T-helper 1 cell (primary cell): ENCODE data around the gene DENND2A.
"Not testable (repeated sequence)": the region's sequence is repeated elsewhere in the genome, so short reads cannot be mapped to it uniquely, and the experiment has no call there.

ENCODE experiments used
- DNase-seq, 5 donors: peaks; one replicate each; pipeline ENCODE4 v3.0.0-alpha.2; 2012 to 2020

The DENND2A gene

GRCh38 chr7:140581411-140581810 is 59.2 kb downstream of the DENND2A start:
- DNase-seq = no peak

- no peak for DNase-seq
Observed at GRCh38 chr7:140577651-140578050, 63.0 kb downstream of the DENND2A start.

GRCh38 chr7:140576589-140576988 is 64.0 kb downstream of the DENND2A start:
- DNase-seq = no peak

GRCh38 chr7:140571538-140572122 is 69.0 kb downstream of the DENND2A start:
- no peak for DNase-seq

- DNase-seq = no peak
Observed at GRCh38 chr7:140570120-140570519, 70.5 kb downstream of the DENND2A start.

- no peak for DNase-seq
Observed at GRCh38 chr7:140568021-140568813, 72.4 kb downstream of the DENND2A start.

DNA sequence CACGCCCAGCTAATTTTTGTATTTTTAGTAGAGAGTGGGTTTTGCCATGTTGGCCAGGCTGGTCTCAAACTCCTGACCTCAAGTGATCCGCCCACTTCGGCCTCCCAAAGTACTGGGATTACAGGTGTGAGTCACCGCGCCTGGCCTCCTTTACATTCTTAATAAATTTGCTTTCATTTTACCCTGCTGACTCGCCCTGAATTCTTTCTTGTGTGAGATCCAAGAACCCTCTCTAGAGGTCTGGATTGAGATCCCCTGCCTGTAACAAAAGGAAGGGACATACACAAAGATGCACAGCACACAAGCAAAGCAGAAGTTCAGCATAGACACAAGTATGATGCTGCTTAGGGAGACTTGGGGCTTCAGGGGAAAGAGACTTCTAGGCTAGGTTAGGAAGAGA is 74.4 kb downstream of the DENND2A start:
- not testable (repeated sequence) for DNase-seq

DNA sequence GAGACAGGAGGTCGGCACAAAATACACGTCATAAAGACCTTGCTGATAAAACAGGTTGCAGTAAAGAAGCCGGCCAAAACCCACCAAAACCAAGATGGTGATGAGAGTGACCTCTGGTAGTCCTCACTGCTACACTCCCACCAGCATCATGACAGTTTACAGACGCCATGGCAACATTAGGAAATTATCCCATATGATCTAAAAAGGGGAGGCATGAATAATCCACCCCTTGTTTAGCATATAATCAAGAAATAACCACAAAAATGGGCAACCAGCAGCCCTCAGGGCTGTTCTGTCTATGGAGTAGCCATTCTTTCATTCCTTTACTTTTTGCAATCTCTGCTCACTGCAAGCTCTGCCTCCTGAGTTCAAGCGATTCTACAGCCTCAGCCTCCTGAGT is 74.9 kb downstream of the DENND2A start:
- not testable (repeated sequence) for DNase-seq

DNA sequence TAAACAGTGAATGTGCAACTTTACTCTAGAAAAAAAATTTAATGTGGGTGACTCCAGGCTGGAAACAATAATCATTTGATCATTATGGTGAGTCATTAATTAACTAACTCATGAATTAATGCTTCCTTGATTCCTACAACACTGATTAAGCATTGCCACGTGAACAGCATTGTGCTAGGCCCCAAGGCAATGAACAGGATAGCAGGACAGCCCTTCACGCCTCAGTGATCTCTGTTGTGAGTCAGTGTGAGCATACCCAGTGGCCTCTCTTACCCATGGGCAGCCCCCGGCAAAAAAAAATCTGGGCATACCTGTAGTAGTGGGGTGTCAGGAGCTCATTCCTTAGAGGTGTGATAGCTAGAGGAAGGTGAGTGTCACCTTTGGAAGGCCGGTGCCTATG is 76.0 kb downstream of the DENND2A start:
- no peak for DNase-seq

DNA sequence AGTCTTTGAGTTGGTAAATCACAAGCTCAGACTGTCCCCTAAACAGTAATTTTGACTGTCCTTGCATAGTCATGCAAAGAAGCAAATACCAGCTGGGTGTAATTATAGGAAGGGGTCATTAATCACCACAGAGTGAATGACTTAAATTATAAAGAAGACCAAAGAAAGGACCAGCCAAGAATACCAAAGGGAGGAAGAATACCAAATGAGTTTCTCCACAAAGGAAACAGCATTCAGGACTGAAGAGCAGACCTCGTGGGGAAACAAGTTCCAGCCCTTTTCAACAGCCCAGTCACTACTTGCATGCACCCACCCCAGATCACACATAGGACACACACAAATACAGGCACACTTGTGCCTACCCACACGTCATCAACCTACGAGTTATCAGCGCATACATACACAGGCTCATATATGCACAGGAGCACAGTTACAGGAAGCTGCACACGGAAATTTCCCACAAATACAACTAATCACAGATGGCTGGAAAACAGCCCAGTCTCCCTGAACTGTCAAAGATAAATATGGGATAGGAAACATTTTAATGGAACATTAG is 77.6 kb downstream of the DENND2A start:
- DNase-seq = no peak

DNA sequence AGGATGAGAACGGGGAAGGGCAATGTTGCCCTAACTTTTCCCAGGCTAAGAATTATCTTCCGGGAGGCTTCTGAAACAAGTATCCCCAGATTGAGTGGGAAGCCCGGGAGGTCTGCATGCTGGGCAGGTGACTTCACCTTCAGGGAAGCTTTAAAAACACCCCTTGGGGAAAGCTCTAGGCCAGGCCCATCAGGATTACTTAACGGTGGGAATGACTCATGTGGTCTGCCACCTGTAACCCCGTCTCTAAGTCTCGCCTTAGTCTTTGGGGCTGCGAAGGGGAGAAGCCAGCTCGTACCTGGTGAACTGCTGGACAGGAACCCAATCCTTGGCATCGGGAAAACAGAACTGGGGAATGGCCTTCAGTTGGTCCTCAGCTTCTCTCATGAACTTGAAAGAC is 81.2 kb downstream of the DENND2A start:
- no peak for DNase-seq

- DNase-seq = no peak
Observed at GRCh38 chr7:140557809-140558518, 82.6 kb downstream of the DENND2A start.

- DNase-seq = no peak
Observed at GRCh38 chr7:140557069-140557468, 83.5 kb downstream of the DENND2A start.

- DNase-seq = not testable (repeated sequence)
Observed at GRCh38 chr7:140553236-140553635, 87.4 kb downstream of the DENND2A start.

GRCh38 chr7:140552240-140552679 is 88.4 kb downstream of the DENND2A start:
- DNase-seq = no peak

GRCh38 chr7:140551355-140552239 is 89.0 kb downstream of the DENND2A start:
- DNase-seq = no peak

GRCh38 chr7:140546947-140547346 is 93.7 kb downstream of the DENND2A start:
- DNase-seq = no peak

- no peak for DNase-seq
Observed at GRCh38 chr7:140544388-140544826, 96.2 kb downstream of the DENND2A start.

DNA sequence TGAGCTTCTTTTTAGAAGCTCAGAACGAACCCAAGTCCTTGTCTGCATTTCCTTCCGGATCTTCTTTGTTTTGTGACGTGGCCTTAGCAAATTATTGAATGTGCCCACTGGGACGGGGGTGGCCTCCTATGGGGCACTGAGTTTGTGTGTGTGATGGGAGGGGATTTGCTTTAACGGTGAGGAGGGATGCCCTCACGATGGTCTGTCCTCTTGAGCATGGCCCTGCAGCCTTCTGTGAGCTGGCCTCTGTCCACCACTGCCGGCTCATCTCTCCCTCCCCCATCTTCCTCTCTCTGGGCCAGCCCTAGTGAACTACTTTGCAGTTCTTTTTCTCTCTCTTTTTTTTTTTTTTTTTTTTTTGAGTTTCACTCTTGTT is 98.4 kb downstream of the DENND2A start:
- no peak for DNase-seq

DNA sequence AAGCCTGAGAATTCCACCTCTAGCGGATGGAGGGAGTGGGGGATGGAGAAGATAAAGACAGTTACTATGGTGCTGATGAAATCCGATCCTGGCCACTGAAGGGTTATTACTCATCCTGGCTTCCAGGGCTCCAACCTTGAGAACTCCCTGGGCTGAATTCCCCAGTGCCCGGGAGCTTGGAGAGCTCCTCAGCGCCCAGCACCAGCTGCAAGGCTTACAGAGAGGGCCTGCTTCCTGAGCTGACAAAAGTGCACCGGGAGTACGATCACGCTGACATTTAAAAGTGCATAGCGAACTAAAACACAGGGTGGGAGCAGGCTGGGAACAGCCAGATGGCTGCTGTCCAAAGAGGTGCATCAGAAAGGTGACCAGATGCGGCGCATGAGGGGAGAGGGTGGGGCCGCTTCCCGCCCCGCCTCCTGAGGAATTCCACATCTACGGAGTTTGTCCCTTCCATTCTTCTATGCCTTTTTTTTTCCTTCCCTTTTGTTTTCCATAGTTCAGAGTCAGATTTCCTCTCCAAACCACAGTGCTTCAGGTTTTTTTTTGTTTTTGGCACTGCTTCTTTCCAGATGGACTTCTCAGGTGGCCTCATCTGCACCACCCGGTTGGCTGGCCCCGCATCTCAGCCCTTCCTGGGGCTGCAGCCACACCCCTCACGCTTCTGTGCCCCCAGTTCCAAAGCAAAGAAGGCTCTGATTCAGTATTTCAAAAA is 98.9 kb downstream of the DENND2A start:
- no peak for DNase-seq

GRCh38 chr7:140541176-140541512 is 99.5 kb downstream of the DENND2A start:
- no peak for DNase-seq
